HTR-8/SVneo (cell line): ENCODE data around the gene CHDH.

Source experiments
- DNase-seq: peaks from one replicate; pipeline ENCODE4 v3.0.0; 2011; ENCODE audit warnings: low spot score, mixed read lengths; ENCODE audit not compliant: insufficient read length
- FAIRE-seq: peaks from 2 replicates; lab custom pipeline; 2011; peaks lifted over from hg19 to GRCh38; lab: Jason Lieb, UNC

The CHDH gene

DNA sequence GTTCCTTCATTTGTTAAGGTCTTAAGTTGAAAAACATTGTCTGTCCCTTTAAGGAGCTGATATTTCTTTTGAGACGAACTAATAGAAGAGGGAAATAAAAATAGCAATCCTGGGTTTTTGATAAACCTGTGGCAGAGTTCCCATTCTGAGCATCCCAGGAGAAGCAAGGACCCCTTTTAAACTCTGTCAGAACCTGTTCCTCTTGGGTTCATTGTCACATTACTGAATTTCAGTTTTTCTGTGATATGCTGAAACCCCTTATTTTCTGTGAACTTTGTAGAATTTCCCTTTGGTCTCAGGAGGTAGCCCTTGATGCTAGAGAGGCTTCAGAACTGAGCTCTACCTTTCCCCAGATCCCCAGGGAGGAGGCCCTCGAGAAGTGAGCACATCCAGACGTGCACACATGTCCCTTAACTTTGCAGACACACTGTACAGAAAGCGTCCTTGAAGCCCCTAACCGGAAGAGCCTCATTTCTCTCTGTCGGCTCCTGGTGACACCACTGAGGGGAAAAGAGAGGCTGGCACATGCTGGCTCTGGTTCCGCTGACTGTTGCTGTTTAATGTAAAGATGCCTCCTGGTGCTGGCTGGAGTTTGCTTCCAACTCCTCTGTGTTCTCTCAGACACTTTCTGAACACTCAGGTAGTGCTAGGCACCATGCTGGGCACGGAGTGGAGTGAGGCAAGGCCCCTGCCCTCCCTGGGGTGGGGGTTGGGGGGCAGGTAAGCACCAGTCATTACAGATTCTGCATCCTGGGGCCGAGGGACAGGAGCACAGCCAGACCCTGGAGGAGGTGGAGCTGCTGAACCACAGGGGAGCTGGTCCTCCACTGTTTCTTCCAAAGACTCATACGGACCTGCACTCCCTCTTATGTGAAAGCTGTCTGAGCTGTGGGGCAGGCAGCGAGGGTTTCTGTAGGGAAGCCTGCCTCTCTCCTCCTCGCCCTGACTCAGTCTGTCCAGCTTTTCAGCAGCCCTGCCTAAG is 77.5 kb downstream of the CHDH start:
- FAIRE-seq (no peak), DNase-seq (no peak)

DNA sequence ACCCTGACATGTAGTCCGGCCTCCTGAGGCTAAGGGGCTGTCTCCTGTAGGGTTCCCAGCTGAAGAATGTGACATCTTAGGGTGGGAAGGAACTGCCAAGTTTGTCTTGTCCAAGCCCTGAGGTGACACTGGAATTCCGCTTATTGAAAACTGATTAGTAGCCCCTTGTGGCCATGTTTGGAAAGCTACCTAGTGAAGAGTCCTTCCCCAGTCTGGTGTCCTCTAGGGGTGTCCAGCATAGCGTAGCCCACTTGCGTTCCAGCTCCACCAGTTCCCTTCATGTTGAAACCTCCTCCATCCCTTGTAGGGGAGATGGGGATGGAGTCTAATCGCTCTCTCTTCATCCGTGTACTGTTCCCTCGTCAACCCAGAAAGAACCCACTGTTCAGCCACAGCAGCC is 79.5 kb downstream of the CHDH start:
- no peak for DNase-seq

DNA sequence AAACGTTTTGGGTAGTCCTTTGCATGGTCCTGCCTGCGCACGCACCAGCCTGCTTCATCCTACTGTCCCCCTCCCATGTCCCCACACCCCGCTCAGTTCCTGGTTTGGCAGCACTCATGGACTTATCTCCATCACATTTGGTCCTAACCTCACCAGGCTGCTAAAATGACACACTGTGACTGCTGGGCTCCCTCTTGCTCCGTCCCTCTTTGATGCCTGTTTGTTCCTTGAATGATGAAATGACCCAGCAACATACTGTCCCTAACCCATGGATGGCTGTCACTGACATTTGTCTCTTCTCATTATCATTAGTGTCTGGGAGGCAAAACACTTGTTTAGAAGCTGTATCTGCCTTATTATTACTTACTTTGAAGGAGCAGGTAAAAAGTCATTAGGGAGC is 80.5 kb downstream of the CHDH start:
- DNase-seq (no peak), FAIRE-seq (no peak)

More for the DNA sequence above, 79.5 kb downstream of the CHDH start:
- FAIRE-seq, result no peak

DNA sequence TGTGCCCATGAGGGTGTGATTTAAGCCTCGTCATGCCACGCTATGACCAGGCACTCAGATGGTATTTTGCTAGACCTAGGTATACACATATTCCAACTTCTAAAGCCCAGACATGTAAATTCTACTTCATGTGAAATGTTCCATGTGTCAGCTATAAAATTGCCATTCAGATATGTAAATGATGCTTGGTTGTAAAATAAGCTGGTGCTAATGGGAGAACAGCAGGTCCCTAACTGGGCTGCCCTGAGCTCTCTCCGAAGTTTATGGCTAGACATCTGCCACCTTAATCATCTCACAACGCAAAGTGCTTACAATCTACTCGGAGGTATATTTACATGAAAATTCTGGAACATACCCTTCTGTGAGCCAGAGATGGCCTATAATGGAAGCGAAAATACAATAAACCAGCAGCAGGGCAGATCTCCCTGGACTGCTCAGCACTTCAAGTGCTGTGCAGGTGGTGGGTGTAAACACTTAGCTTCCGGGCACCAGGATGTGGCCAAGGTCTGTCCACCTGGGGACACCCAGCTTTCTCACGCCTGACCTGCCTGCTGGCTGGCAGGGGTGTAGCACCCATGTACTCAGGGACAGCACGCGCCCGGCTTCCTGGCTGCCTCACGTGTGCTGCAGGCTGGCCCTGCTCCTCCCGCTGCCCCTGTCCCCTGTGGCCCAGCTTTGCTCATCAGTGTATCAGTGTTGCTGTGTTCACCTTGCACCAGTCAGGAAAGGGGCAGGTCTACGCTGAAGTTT is 82.0 kb downstream of the CHDH start:
- no peak for DNase-seq
- no peak for FAIRE-seq

DNA sequence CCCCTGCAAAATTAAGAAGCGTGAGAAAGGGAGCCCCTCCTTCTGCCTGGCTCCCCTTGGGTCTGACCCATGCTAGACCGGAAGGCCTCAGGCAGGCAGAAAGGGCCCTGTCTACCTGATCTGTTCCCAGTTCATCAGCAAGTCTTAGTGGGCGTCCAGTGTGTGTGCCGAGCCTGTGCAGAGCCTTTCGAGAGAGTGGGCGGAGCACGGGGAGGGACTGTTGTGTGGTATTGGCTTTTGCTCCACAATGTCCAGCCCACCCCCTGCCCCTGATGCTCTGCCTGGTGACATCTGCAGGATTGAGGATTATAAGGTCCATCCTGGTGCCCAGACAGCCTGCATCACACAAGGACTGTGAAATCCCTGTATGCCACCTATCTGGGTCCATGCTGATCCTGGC is 82.9 kb downstream of the CHDH start:
- FAIRE-seq, result no peak

More for the DNA sequence above, 82.9 kb downstream of the CHDH start:
- DNase-seq, result no peak
